Measurements from ENCODE around the gene RNF212B.
"Not testable (repeated sequence)": the region's sequence is repeated elsewhere in the genome, so short reads cannot be mapped to it uniquely, and the experiment has no call there.

The RNF212B gene

GRCh38 chr14:23252420-23253333 is 14.9 kb downstream of the RNF212B start:
- H3K4me3 ChIP-seq (replicated peaks; ENCODE audit: insufficient read depth, low read length): no peak overlapping the region
- H3K27me3 ChIP-seq (ENCODE audit: insufficient read depth, poor library complexity, severe bottlenecking): peaks cover 3% of the 10 kb centered on the region
- no peak for DNase-seq (ENCODE audit: low read depth in 1 of 2, low spot score in 1 of 2)
- no peak overlapping the region for H3K27ac ChIP-seq (replicated peaks)
- no peak for TF ChIP-seq POLR2AphosphoS5 (IDR thresholded peaks at IDR 0.05; ENCODE audit: low read depth)
- no peak for TF ChIP-seq GABPA (IDR thresholded peaks at IDR 0.05; ENCODE audit: low read depth)
- no peak for TF ChIP-seq REST (IDR thresholded peaks at IDR 0.05; ENCODE audit: insufficient replicate concordance, low read depth)
- TF ChIP-seq, protein P1, sequence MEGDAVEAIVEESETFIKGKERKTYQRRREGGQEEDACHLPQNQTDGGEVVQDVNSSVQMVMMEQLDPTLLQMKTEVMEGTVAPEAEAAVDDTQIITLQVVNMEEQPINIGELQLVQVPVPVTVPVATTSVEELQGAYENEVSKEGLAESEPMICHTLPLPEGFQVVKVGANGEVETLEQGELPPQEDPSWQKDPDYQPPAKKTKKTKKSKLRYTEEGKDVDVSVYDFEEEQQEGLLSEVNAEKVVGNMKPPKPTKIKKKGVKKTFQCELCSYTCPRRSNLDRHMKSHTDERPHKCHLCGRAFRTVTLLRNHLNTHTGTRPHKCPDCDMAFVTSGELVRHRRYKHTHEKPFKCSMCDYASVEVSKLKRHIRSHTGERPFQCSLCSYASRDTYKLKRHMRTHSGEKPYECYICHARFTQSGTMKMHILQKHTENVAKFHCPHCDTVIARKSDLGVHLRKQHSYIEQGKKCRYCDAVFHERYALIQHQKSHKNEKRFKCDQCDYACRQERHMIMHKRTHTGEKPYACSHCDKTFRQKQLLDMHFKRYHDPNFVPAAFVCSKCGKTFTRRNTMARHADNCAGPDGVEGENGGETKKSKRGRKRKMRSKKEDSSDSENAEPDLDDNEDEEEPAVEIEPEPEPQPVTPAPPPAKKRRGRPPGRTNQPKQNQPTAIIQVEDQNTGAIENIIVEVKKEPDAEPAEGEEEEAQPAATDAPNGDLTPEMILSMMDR (IDR thresholded peaks at IDR 0.05; ENCODE audit: insufficient read depth, low read length): no peak
- TF ChIP-seq SPI1 (IDR thresholded peaks at IDR 0.05; ENCODE audit: borderline replicate concordance, low read depth): no peak

DNA sequence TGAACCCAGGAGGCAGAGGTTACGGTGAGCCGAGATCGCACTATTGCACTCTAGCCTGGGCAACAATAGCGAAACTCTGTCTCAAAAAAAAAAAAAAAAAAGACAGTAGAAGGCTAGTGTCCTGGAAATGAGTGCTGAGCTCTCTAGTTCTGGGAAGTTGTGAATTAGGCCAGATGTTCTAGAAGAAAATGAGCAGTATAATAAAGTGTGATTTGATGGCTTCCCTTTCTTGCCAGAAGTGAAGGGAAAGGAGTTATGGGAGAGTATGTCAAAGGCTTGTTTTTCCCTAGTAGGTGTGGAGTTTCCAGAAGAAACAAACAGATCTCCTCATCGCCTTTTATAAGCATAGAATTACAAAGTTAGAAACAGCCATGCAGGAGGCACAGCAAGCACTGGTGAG is 20.5 kb downstream of the RNF212B start:
- H3K4me3 ChIP-seq (replicated peaks; ENCODE audit: insufficient read depth, low read length): no peak overlapping the region
- DNase-seq (ENCODE audit: low read depth in 1 of 2, low spot score in 1 of 2): no peak
- TF ChIP-seq SPI1 (IDR thresholded peaks at IDR 0.05; ENCODE audit: borderline replicate concordance, low read depth) (no peak), REST (IDR thresholded peaks at IDR 0.05; ENCODE audit: insufficient replicate concordance, low read depth) (no peak), POLR2AphosphoS5 (IDR thresholded peaks at IDR 0.05; ENCODE audit: low read depth) (no peak)
- H3K27ac ChIP-seq (replicated peaks): no peak overlapping the region
- H3K27me3 ChIP-seq (ENCODE audit: insufficient read depth, poor library complexity, severe bottlenecking): peaks cover 8% of the 10 kb centered on the region

GRCh38 chr14:23259426-23259825 is 21.7 kb downstream of the RNF212B start:
- TF ChIP-seq, protein P1 (IDR thresholded peaks at IDR 0.05; ENCODE audit: insufficient read depth, low read length): no peak
- TF ChIP-seq GABPA (IDR thresholded peaks at IDR 0.05; ENCODE audit: low read depth) (no peak), SPI1 (IDR thresholded peaks at IDR 0.05; ENCODE audit: borderline replicate concordance, low read depth) (no peak), POLR2AphosphoS5 (IDR thresholded peaks at IDR 0.05; ENCODE audit: low read depth) (no peak), REST (IDR thresholded peaks at IDR 0.05; ENCODE audit: insufficient replicate concordance, low read depth) (no peak)
- no peak for DNase-seq (ENCODE audit: low read depth in 1 of 2, low spot score in 1 of 2)
- H3K4me3 ChIP-seq (replicated peaks; ENCODE audit: insufficient read depth, low read length): no peak overlapping the region
- H3K27ac ChIP-seq (replicated peaks): no peak overlapping the region
- H3K27me3 ChIP-seq (ENCODE audit: insufficient read depth, poor library complexity, severe bottlenecking): peaks cover 8% of the 10 kb centered on the region

GRCh38 chr14:23260849-23261248 is 23.1 kb downstream of the RNF212B start:
- H3K27me3 ChIP-seq (ENCODE audit: insufficient read depth, poor library complexity, severe bottlenecking); H3K4me3 ChIP-seq (replicated peaks; ENCODE audit: insufficient read depth, low read length); DNase-seq (ENCODE audit: low read depth in 1 of 2, low spot score in 1 of 2); H3K27ac ChIP-seq (replicated peaks): not testable (repeated sequence)
